ENCODE data around the gene NRG3.

NRG3 gene

DNA sequence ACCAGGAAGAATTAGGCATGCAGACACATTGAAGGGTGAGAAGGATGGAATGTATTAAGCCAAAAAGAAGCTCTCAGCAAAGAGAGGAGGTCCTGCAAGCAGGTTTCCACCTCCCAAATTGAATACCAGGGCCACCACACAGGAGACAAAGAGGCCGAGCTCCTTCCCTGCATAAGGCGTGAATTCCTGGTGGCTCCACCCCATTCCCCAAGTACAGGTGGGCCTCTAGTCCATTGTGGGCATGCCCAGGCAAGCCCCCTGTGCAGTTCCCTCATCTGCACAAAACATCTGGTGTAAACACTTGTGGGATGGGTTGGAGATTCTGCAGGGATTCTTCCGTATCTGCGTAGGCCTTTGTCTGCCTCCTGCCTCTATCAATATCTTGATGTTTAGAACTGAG, 817.5 kb downstream of the NRG3 start:
- no peak for DNase-seq (ENCODE audit: low spot score)

DNA sequence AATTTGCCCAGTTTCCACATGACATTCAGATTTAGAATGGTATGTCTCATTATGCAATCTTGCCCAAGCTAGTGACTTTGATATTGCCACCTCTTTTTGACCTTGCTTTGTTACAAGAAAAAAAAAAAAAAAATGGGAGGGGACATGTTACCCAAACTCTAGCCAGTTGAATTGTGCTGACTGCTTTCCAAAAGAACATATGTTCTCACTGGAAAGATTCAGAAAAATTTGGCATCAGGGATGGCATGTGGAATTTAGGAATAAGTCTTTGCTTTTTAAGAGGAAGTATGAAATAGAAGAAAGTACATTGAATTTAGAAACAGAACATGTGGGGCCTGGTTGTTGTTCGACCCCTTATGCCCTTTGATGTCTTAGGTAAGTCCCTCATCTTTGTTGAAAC, 846.8 kb downstream of the NRG3 start:
- DNase-seq (ENCODE audit: low spot score): no peak

DNA sequence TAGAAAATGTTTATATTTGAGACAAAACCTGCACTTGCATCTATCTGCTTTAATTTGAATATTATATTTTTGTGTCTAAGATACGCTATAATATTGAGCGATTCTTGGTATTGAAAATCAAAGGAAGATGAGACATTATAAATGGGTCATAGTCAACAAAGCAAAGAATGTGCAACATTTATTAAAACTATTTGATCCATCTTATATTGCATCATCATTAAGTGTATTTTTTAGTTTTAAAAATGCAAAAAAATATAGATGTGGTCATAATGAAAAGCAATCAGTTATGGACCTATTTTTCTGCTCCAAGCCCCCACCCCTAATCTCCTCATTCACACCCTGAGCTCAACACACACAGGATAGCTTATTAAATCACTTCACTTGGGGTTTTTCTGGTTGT, 847.3 kb downstream of the NRG3 start:
- DNase-seq (ENCODE audit: low spot score): no peak

DNA sequence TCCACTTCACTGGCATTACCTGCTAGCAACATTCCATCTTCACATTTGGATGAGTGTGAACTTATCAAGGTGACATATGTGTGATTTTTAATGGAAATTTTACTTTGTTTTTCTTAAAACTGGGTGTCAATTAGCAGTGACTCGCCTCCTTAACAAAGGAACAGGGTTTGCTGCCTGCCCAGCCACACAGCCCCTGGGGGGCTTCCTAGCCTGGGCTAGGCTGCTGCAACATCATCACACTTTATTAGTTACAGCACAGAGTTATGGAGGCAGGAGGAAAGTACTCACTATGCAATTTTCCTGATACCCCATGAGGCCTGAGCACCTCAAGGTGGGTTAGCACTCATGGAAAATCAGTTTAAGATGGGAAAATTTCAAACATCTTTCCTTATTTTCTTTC, 861.3 kb downstream of the NRG3 start:
- no peak for DNase-seq (ENCODE audit: low spot score)

DNA sequence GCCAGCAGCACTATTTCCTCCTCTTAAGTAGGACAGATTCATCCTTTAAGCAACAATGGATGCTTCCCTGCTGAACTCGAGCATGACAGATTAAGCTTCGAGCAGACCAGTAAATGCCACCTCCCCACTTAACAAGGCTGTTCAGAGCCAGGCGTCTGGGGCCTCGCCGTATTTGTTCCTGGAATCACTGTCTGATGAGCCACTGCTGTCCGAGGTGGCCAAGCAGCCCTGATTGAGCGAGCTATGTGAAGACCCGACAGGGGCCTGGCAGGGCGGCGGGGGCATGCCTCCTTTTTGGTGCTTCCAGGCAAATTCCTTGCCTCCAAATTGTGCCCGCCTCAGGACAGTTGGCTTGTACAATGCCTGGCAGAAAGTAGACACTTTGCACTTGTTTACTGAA, 862.6 kb downstream of the NRG3 start:
- peak; percentile 60 for DNase-seq (ENCODE audit: low spot score)

DNA sequence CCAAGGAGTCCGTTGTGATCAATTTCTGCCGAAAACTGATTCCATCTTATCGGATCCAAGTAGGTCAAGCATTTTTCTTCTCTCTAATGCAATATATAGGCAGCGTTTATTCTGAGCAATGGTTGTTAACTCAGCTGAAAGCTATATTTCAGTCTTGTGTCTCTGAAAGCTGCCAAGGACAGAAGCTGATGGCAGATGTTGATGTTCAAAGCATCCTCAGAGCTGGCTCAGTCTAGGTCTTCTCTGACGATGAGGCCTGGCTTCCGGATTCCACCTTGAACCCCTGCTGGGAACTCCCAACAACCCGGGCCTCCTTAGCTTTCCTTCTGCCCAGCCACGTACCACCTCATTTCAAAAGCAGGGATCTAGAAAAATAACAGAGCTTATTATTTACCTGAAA, 863.6 kb downstream of the NRG3 start:
- DNase-seq (ENCODE audit: low spot score): no peak

DNA sequence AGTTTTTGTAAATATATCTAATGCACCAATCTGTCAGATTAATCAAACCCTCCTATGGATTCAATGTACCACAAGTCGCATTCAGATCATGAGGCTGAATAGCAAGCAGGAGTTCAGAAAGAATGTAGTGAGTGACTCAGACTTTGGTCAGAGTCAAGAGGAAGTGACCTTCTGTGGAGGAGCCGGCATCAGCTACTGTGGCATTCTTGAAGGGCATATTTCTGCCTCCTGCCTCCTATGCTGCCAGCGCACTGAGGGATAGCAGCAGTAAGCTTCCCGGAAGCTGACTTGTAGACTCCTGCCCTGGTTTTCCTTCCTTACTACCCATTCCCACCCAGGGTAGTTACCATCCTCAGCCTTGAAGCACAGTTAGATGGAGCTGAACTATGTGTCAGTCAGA, 867.5 kb downstream of the NRG3 start:
- DNase-seq (ENCODE audit: low spot score): no peak

DNA sequence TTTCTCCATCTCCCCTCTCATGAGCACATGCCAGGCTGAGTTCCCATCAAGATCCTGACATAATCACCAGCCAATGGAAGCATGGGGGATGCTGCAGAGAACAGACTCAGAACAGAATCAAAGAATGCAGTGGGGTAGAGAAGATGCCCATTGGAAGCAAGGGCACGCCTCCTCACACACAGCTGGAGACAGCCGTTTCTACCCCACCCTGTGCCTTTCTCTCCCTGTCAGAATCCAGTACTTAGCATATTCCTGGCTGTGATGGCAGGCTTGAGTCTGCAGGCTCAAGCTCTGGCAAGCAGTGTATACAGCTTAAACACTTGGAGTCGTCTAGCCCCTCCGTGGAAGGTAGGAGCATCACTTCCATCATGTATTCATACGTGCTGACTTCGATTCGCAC, 867.9 kb downstream of the NRG3 start:
- DNase-seq (ENCODE audit: low spot score): no peak

DNA sequence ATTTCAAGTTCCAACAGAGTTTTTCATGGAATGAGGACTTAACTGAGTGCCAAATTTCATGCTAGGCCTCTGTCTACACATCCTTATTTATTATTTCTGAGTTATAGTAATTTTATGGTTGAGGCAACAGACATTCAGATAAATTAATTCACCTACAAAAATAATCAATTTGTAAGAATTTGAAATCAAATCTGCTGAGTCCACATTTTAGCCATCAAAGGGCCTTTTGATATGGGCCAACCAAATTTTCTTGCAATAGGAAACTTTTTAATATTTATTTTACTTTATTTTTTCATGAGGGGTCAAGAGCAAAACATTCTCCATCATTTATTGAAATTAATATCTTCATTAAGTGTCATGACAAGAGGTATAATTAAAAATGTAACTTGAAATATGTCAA, 875.5 kb downstream of the NRG3 start:
- DNase-seq (ENCODE audit: low spot score): no peak

DNA sequence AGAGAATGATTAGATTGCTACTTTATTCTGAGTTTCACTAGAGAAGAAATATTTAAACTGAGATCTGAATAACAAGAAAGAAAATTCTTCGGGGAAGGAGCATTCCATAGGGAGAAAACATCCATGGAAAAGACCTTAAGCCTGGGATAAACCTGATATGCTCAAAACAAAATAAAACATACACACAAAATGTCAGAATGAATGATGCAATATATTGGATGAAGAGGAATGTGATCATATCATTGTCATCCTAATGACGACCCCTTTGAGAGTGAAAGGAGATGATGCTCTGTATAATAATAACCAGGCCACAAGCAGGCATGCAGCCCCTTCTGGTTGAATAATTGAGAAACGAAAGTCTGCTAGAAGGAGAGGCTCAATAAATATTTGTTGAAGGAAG, 882.4 kb downstream of the NRG3 start:
- no peak for DNase-seq (ENCODE audit: low spot score)

DNA sequence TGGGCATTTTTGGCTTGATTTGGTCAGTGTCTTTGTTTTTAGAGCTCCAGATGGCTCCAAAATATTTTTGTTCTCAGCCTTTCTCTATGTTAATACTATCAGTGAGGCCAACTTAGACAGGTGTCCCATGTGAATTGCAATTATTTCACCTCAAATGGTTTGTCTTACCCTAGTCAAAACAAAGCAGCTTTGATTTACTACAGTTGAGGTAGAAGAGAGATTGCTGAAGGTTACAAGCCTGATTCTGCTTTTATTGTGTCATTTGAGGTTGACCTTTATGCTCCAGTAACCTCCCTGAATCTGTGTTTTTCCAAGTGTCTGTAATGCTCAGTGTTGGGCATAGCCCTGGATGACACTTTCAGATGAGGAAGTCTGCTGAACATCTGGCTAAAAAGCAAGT, 882.9 kb downstream of the NRG3 start:
- DNase-seq (ENCODE audit: low spot score): no peak

DNA sequence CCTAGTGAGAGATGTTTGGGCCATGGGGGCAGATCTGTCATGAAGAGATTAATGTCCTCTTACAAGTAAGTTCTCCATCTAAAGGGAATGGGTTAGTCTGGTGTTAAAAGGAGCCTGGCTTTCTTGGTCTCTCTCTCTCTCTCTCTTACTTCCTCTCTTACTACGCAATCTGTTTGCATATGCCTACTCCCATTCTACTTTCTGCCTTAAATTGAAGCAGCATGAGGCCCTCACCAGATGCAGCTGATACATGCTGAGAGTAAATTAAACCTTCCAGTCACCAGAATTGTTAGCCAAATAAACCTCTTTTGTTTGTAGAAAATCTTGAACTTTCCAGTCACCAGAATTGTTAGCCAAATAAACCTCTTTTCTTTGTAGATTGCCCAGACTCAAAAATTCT, 884.1 kb downstream of the NRG3 start:
- DNase-seq (ENCODE audit: low spot score): no peak

DNA sequence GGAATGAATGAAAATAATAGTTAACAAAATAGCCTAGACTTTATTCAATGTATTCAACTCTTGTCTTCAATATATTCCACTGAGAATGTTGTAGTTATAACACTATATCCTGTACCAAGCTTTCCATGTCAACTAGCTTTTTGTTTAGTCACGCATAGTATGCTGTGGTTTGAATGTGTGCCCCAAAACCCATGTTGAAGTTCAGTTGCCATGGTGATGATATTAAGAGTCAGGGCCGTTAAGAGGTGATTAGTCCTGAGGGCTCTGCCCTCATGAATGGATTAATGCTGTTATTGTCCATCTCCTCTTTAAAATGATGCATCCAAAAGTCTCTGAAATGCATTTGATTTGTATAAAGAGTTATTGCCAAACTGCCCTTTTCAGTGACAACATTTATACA, 887.6 kb downstream of the NRG3 start:
- no peak for DNase-seq (ENCODE audit: low spot score)

DNA sequence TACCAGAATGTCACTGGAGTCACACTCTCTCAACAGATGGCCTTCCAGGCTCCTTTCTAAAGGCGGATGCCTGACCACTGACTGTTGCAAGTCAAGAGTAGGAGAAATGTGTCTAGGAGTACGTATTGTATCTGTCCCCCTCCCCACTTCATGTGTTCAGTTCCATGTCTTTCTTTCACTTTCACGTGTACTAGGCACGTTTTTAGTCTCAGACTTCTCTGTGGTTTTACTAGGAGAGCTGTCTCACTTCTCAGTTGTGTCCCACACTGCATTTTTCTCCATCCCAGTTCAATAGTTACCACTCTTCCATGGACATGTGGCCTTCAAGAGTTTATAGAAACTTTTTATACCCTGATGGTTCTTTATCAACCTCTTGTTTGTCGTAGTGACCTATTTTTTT, 893.0 kb downstream of the NRG3 start:
- DNase-seq (ENCODE audit: low spot score): no peak

DNA sequence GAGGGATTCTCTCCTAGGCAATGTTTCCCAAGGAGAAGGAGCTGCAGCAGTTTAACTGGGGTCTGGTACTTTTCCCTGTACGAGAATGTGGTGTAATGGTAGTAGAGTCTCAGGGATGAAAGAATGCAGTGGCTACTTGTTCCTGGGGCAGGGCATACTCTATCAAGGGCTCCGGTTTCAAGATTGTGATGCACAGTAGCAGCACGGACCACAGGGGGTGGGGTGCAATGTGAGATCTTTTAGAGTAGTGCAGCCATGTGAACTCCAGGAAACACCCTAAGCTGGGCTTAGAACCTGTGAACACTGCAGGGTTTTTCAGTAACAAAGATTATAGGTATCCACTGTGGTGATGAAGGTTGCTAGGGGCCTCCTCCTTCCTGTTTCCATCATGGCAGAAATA, 903.9 kb downstream of the NRG3 start:
- no peak for DNase-seq (ENCODE audit: low spot score)

DNA sequence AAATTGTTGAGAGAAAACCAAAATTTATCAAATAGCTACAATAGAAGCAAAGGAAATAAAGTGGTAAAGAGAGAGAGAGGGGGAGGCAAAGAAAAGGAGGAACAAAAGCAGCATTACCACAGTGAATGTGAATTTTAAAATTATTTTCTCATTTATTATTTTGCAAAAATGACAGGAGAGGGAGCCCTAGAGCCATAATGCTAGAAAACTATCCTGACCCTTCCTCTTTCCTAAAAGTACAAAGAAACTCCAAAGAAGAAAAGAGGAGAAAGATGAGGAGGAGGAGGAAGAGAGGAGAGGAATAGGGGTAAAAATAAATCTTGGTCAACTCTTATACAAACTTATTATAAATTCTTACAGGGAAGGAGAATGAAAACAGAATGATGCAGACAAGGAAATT, 921.5 kb downstream of the NRG3 start:
- DNase-seq (ENCODE audit: low spot score): no peak

DNA sequence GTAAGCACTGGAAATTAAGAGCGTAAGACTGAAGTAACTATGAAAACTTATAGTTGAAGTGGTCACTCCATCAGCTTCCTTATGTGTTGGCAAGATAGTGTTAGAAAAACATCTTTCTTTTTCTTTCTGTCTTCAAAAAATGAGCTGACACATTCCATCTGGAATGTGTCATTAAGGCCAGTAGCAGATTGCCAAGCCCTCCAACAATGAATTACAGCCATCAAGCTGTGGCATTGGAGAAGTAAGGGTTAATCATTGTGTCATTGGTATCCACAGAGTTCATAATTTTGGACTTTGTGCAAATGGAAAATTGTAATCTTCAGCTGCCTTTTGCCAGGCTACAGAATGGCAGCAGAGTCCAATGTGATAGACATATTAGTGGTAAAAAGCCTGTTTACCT, 926.3 kb downstream of the NRG3 start:
- DNase-seq (ENCODE audit: low spot score): no peak

DNA sequence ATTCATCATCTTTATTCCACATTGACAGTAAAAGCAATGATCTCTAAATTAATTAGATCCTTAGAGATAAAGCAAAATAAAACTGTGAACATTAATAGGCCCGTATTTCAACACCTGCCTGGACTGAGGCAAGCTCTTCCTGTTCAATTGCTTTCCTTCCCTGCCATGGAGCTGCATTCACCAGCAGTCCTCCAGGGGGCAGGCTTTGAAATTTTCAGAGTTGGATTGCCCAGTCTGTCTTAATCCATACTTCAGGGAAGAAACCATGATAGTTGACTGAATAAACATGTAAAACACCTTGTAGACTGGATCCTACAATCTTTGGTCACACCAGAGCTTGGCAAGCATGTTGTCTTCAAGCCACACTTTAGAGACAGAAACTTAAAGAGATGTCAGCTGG, 936.6 kb downstream of the NRG3 start:
- no peak for DNase-seq (ENCODE audit: low spot score)

DNA sequence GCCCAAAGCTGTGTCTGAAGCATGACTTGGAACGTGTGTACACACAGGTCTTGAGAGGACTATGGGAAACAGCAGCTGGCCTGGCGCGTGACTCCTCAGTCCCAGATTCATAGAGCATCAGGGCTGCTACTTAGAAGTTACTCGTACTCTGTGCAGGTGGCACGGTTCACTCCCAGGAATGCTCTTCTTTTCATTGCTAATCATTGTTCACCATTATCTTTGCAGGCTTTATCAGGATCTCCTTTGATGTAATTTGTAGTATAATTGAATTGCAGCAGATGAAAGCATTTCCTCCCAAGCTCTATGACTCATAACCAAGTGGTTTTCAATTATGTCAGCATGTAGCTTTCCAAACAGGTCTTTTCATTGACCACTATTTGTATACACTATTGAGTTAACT, 938.9 kb downstream of the NRG3 start:
- DNase-seq (ENCODE audit: low spot score): no peak

DNA sequence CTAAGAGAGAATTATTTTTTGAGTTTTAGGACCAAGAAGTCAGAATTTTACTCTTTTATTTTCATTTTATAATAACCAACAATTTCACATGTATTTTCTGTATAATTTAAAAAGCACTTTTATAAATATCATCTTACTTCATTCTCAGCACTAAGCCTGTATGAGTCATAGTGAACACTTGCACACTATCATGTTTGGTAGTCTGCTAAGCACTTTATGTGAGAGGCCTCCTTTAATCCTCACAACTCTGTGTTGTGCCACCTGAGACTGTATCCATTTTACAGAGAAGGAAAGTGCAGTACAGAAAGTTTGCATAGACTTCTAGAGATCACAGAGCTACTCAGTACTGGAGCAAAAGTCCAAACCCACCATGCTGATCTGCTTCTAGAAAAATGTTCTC, 939.6 kb downstream of the NRG3 start:
- DNase-seq (ENCODE audit: low spot score): no peak

DNA sequence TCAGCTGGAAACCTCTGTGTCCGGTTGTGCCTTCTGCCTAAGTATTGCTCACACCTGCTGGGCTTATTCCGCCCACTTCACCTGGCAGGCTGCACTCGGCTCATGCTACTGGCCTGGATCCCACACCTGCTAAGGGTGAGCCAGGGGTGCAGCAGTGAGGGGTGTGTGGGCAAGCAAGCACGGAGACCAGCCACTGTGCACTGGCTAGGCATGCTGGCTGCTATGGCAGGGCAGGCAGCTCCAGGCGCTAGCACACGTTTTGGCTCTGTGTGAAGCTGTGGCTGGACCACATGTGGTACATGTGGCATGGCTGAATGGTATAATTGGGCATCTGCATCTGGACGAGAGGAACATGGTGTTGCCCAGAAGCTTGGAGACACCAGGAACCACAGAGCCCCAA, 940.7 kb downstream of the NRG3 start:
- DNase-seq (ENCODE audit: low spot score): no peak

DNA sequence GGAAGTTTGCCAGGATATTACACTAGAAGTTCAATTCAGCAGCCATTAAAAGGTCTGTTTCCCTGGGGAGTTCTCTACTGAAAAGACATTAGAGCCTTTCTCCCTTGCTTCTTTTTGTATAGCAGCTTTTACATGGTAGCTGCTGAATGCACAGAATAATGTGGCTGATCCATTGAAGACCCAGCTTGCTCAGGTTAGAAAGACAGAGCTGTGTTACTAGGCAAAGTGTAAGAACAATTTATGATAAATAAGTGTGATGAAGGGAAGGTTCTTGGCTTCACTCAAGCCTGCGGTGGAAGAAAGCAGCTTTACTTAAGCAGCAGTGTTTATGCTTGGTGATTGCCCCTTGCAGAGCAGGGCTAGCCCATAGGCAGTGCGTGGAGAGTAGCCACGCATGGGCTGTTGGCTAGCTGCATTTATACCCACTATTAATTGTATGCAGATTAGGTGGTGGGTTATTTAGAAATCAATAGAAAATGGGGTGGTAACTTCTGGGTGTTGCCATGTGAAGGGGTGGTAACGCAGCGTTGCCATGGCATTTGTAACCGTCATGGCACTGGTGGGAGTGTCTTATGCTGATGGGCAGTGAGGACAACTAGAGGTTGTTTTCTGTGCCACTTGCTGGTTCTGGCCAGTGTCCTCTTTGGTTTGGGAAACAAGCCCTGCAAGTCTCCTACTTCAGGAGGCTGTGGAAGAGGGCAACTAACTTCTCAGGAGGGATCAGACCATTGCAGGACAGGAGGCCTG, 942.9 kb downstream of the NRG3 start:
- no peak for DNase-seq (ENCODE audit: low spot score)

DNA sequence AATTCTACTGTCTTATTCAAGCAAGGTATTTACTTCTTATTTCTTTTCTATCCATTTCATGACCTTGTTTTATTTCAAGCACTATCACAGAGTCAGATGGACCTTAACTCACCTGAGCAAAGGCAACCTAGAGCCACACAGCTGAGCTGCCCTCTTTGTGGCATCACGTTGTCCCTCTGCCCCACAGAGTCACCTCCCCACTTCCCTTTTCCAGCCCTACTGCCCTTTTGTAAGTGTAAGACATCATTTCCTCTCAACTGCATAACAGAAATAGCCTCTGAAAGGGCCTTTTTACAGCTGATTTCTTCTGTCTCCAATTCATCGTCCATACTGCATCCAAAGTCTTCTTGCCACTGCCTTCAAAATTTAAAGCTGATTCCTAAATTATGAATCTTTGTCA, 946.0 kb downstream of the NRG3 start:
- no peak for DNase-seq (ENCODE audit: low spot score)

DNA sequence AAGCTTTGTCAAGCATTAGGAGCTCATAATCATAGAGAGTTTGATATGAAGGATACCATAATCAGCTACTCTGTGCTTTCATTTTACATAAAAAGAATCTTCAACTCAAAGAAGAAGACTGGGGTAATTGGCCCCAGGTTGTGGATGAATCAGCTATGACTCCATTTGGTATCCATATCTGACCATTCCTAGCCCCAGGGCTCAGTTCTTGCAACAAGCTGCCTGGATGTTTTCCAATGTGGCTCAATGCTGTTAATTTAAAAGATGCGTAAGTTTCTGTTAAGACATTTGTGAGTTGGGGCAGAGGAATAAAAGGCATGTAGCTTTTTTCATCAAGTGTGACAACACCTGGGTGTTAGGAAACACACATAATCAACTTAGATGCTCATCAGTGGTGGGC, 951.1 kb downstream of the NRG3 start:
- DNase-seq (ENCODE audit: low spot score): no peak

DNA sequence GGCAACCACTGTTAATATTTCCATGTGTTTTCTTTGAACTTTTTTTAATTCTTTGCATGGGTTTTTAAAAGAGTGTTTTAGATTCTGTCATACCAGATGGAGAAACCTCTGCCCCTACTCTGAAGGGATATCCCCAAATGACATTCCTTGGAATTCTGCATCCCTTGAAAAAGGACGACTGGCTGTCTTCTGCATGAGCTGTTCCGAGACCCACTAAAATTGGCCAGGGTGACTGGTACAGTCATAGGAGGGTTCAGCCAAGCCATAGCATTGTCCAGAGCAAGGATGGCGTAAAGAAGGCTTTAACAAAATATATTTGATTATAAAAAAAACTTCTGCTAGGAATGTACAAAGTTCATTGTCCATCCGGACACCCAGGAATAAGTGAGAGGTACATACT, 952.9 kb downstream of the NRG3 start:
- DNase-seq (ENCODE audit: low spot score): no peak
